ENCODE data around the gene GOLGA8A. TPM values are rescaled to one million over a fixed set of nuclear protein-coding genes. Genes with fewer than 3 reads are reported as not detected.

The GOLGA8A gene
- total RNA-seq, 1 donor from 2014 or later: 171 TPM

GRCh38 chr15:34470892-34471291 lies 33.3 kb upstream of the GOLGA8A start:
- no peak for TF ChIP-seq CTCF (IDR thresholded peaks at IDR 0.05)
- ATAC-seq (ENCODE audit: low read depth): no peak
- Mint-ChIP-seq H3K4me3 (no peak overlapping the region), H3K36me3 (ENCODE audit: low read depth) (no peaks in the 10 kb centered on the region), H3K9me3 (no peaks in the 10 kb centered on the region), H3K27me3 (peaks cover 5% of the 10 kb centered on the region), H3K4me1 (no peaks in the 10 kb centered on the region), H3K27ac (no peak overlapping the region)
- DNase-seq: no peak
- intact Hi-C loops (cut with micrococcal nuclease): no loop called here
- POLR2A ChIA-PET: no interaction called here
- CTCF ChIA-PET: no interaction called here

- DNase-seq (no peak), ATAC-seq (ENCODE audit: low read depth) (no peak)
- ChIA-PET CTCF (no interaction called here), POLR2A (no interaction called here)
- no peak overlapping the region for H3K27ac Mint-ChIP-seq
- H3K4me3 Mint-ChIP-seq: no peak overlapping the region
- H3K36me3 Mint-ChIP-seq (ENCODE audit: low read depth): no peaks in the 10 kb centered on the region
- no peaks in the 10 kb centered on the region for H3K9me3 Mint-ChIP-seq
- no peak for TF ChIP-seq CTCF (IDR thresholded peaks at IDR 0.05)
- no peaks in the 10 kb centered on the region for H3K4me1 Mint-ChIP-seq
- H3K27me3 Mint-ChIP-seq: peaks cover 5% of the 10 kb centered on the region
- intact Hi-C loops (cut with micrococcal nuclease): no loop called here
Measured at GRCh38 chr15:34470091-34470490, 32.5 kb upstream of the GOLGA8A start.

GRCh38 chr15:34461730-34462129 lies 24.1 kb upstream of the GOLGA8A start:
- Mint-ChIP-seq H3K27ac (no peak overlapping the region), H3K27me3 (peaks cover 3% of the 10 kb centered on the region), H3K9me3 (no peaks in the 10 kb centered on the region), H3K36me3 (ENCODE audit: low read depth) (no peaks in the 10 kb centered on the region), H3K4me1 (no peaks in the 10 kb centered on the region), H3K4me3 (no peak overlapping the region)
- POLR2A ChIA-PET: no interaction called here
- TF ChIP-seq CTCF (IDR thresholded peaks at IDR 0.05): no peak
- ATAC-seq (ENCODE audit: low read depth) (no peak), DNase-seq (no peak)
- intact Hi-C loops (cut with micrococcal nuclease): no loop called here
- CTCF ChIA-PET: no interaction called here

GRCh38 chr15:34460451-34460850 lies 22.8 kb upstream of the GOLGA8A start:
- DNase-seq: no peak
- intact Hi-C loops (cut with micrococcal nuclease): no loop called here
- no peak for TF ChIP-seq CTCF (IDR thresholded peaks at IDR 0.05)
- Mint-ChIP-seq H3K4me3 (no peak overlapping the region), H3K36me3 (ENCODE audit: low read depth) (no peaks in the 10 kb centered on the region), H3K27me3 (peaks cover 3% of the 10 kb centered on the region), H3K9me3 (no peaks in the 10 kb centered on the region), H3K27ac (no peak overlapping the region), H3K4me1 (no peaks in the 10 kb centered on the region)
- no peak for ATAC-seq (ENCODE audit: low read depth)
- POLR2A ChIA-PET: no interaction called here
- CTCF ChIA-PET: no interaction called here

GRCh38 chr15:34456658-34457057 lies 19.1 kb upstream of the GOLGA8A start:
- peaks cover 3% of the 10 kb centered on the region for H3K27me3 Mint-ChIP-seq
- H3K27ac Mint-ChIP-seq: no peak overlapping the region
- no peaks in the 10 kb centered on the region for H3K4me1 Mint-ChIP-seq
- DNase-seq: no peak
- ATAC-seq (ENCODE audit: low read depth): no peak
- POLR2A ChIA-PET: no interaction called here
- no peak for TF ChIP-seq CTCF (IDR thresholded peaks at IDR 0.05)
- H3K36me3 Mint-ChIP-seq (ENCODE audit: low read depth): no peaks in the 10 kb centered on the region
- H3K4me3 Mint-ChIP-seq: no peak overlapping the region
- H3K9me3 Mint-ChIP-seq: no peaks in the 10 kb centered on the region
- CTCF ChIA-PET: no interaction called here
- intact Hi-C loops (cut with micrococcal nuclease): no loop called here
